IPS DF 19.7 (cell line): ENCODE results near the gene OLFM2.
"Not testable (repeated sequence)": the region's sequence is repeated elsewhere in the genome, so short reads cannot be mapped to it uniquely, and the experiment has no call there.

Experiments used
- DNase-seq: peaks from one replicate; pipeline ENCODE4 v3.0.0-alpha.2; 2013; ENCODE audit warnings: low read depth, low spot score

OLFM2 gene

GRCh38 chr19:9834307-9834725 is 102.0 kb downstream of the OLFM2 start:
- DNase-seq, result no peak

GRCh38 chr19:9828551-9829063 is 107.7 kb downstream of the OLFM2 start:
- DNase-seq, result no peak

GRCh38 chr19:9827289-9828238 is 108.8 kb downstream of the OLFM2 start, which contains the start of gene UBL5:
Gene UBL5 (plus strand): TSS chr19:9827918. CDS start chr19:9828338, 420 bp downstream.
- DNase-seq, result peak; percentile 86

GRCh38 chr19:9823816-9824215 is 112.5 kb downstream of the OLFM2 start:
- no peak for DNase-seq

GRCh38 chr19:9820034-9820433 is 116.3 kb downstream of the OLFM2 start:
- not testable (repeated sequence) for DNase-seq

GRCh38 chr19:9819596-9819909 is 116.8 kb downstream of the OLFM2 start:
- DNase-seq, result peak; percentile 88

- DNase-seq, result peak; percentile 81
Measured at GRCh38 chr19:9818734-9819595, 117.3 kb downstream of the OLFM2 start, which contains the start of gene FBXL12. Gene FBXL12 (minus strand): TSS chr19:9819079. CDS start chr19:9818813, 266 bp downstream.

- DNase-seq, result no peak
Measured at GRCh38 chr19:9818175-9818733, 118.1 kb downstream of the OLFM2 start.

- DNase-seq, result no peak
Measured at GRCh38 chr19:9811139-9811538, 125.2 kb downstream of the OLFM2 start.

GRCh38 chr19:9808855-9809824 is 127.2 kb downstream of the OLFM2 start:
- DNase-seq, result no peak

GRCh38 chr19:9806803-9807202 is 129.5 kb downstream of the OLFM2 start:
- no peak for DNase-seq
